ENCODE data around the gene CAPN13. TPM values are rescaled to one million over a fixed set of nuclear protein-coding genes. Genes with fewer than 3 reads are reported as not detected.

The CAPN13 gene
- total RNA-seq, 4 donors from 2014 or later, result 0.18 to 5.8 (median 1.8) TPM

DNA sequence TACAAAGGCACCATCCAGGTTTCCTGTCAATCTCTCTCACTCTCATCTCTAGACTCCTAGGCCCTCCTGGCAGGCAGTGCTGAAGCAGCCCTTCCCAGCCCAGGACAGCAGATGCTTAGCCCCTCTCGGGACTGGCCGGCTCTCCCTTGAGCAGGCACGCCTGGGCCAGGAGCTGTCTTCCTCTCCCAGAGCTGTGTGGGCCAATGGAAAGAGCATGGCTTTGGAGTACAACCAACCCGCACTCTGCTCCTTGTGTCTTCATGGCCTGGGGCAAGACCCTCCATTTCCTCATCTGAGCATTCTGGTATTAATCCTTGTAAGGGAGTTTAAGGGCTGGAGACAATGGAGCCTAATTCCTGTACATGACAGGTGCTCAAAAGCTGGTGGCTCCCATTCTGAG lies 97.2 kb downstream of the CAPN13 start:
- no peak for DNase-seq
- TF ChIP-seq POLR2A (IDR thresholded peaks at IDR 0.05) (no peak), CTCF (IDR thresholded peaks at IDR 0.05) (no peak)
- WGBS, 2 donors, result 40% methylated on average over 1 of the region's 4 CpGs; no CpG with 5 or more reads in 1 of the 2 donors
- Histone ChIP-seq H3K36me3 (no peaks in the 10 kb centered on the region), H3K4me1 (peaks cover 0 to 20% (median 8%) of the 10 kb centered on the region in 3 donors), H3K27ac (no peak overlapping the region), H3K9me3 (no peaks in the 10 kb centered on the region), H3K27me3 (no peaks in the 10 kb centered on the region), H3K4me3 (no peak overlapping the region)
- intact Hi-C loops (cut with DNase I), result loop anchor here (5.0 to 10.0 kb wide), 2 partner anchors 155 to 462 kb away; no protein-coding TSS in a partner anchor

- 64 to 86% methylated on average over 7 to 8 of the region's 8 CpGs for whole genome bisulfite sequencing, 2 donors
- Histone ChIP-seq H3K36me3 (no peaks in the 10 kb centered on the region), H3K27me3 (no peaks in the 10 kb centered on the region), H3K4me1 (peaks cover 0 to 20% (median 8%) of the 10 kb centered on the region in 3 donors), H3K4me3 (no peak overlapping the region), H3K27ac (peak overlapping the region in 2 of 4 donors; percentile 33 to 34), H3K9me3 (no peaks in the 10 kb centered on the region)
- TF ChIP-seq CTCF (IDR thresholded peaks at IDR 0.05), result no peak
- TF ChIP-seq POLR2A (IDR thresholded peaks at IDR 0.05), result no peak
- no peak for DNase-seq
- intact Hi-C loops (cut with DNase I), result loop anchor here (5.0 kb wide), 1 partner anchor 502 kb away; no protein-coding TSS in a partner anchor
Measured at GRCh38 chr2:30709516-30709915, 97.7 kb downstream of the CAPN13 start.

DNA sequence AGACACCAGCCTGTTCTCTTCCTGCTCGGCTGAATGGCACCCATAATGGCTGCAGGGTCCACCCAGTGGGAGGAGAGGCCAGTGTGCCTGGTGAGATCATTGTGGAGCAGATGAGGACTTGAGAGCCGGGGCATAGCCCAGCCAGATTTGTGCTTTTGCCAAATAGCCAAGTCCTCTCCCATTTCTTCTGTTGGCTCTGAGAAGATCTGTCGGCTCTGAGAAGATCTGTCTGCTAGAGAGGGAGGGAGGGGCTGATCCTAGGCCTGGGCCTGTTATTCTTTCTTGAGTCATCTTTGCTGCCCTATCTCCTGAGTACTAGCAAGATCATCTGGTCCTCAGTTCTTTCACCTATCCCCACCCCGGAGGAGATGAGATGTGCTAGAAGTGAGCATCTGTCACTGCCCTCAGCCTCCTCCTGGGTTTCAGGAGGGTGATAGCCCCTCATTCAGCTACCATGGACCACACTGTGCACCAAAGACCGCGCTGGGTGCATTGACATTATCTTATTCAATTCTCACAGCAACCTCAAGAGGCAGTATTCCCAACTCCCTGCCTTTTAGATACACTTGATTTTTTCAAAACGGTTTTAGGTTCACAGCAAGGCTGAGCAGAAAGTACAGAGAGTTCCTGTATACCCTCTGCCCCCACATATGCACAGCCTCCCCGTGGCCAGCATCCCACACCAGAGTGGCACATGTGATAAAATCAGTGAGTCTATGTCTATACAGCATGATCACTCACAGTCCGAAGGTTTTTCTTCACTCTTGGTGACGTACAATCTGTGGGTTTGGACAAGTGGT lies 98.6 kb downstream of the CAPN13 start:
- H3K9me3 ChIP-seq, result no peaks in the 10 kb centered on the region
- TF ChIP-seq CTCF (IDR thresholded peaks at IDR 0.05) (peak in 3 of 6 experiments; percentile 26 to 41 (median 30)), POLR2A (IDR thresholded peaks at IDR 0.05) (no peak)
- WGBS, 2 donors, result 61% methylated on average over 9 to 10 of the region's 10 CpGs
- H3K4me1 ChIP-seq, result peaks cover 0 to 13% (median 8%) of the 10 kb centered on the region in 3 donors
- intact Hi-C loops (cut with DNase I), result loop anchor here (5.0 kb wide), 1 partner anchor 501 kb away; no protein-coding TSS in a partner anchor
- H3K4me3 ChIP-seq, result no peak overlapping the region
- H3K27me3 ChIP-seq, result no peaks in the 10 kb centered on the region
- no peak for DNase-seq
- peak overlapping the region in 2 of 4 donors; percentile 33 to 34 for H3K27ac ChIP-seq
- H3K36me3 ChIP-seq, result no peaks in the 10 kb centered on the region

GRCh38 chr2:30707304-30707903 lies 99.8 kb downstream of the CAPN13 start:
- Histone ChIP-seq H3K27me3 (no peaks in the 10 kb centered on the region), H3K36me3 (no peaks in the 10 kb centered on the region), H3K4me3 (no peak overlapping the region), H3K27ac (no peak overlapping the region), H3K4me1 (peaks cover 0 to 10% (median 8%) of the 10 kb centered on the region in 3 donors), H3K9me3 (peaks cover 0 to 11% (median 9%) of the 10 kb centered on the region in 3 donors)
- intact Hi-C loops (cut with DNase I), result loop anchor here (5.0 kb wide), 1 partner anchor 500 kb away; no protein-coding TSS in a partner anchor
- WGBS, 2 donors, result 49 to 56% methylated on average over 6 to 7 of the region's 8 CpGs
- no peak for TF ChIP-seq POLR2A (IDR thresholded peaks at IDR 0.05)
- no peak for DNase-seq

DNA sequence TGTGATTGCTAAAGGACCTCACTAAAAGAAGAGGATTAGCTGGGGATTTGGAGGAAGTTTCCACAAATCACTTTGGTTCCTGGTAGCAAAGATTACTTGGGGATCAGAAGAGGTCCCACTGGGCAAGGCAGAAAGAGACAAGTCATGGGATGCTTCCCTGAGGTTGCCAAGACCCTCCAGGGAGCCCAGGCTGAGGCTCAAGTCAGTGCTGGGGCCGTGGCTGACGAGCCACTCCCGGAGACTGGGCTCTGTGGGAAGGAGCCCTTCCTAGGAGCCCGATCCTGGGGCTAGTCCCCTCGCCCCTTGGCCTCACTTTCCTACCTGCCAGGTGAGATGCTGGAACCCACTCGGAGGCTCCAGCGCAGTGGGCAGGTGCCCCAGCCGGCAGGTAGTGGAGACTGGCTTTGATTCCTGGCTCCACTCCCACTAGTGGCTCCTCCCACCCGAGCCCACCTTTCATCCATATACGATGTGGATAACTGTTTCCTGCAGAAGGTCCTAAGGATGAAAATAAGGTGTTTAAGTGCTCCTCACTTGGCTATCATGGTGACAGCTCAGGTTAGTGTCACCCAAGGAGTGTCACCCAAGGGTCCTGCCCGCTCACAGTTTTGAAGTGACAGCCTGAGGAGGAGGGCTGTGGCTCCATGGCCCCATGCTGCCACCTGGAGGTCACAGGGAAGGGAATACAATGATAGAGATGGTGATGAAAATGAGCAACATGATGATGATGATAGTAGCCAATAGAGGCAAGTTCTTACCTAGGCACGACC lies 100.5 kb downstream of the CAPN13 start:
- WGBS, 2 donors, result 11 to 33% methylated on average over 3 to 4 of the region's 12 CpGs
- no peak for DNase-seq
- Histone ChIP-seq H3K36me3 (no peaks in the 10 kb centered on the region), H3K9me3 (peaks cover 0 to 16% (median 12%) of the 10 kb centered on the region in 3 donors), H3K27ac (peak overlapping the region in 1 of 4 donors; percentile 29), H3K4me1 (peaks cover 0 to 8% (median 8%) of the 10 kb centered on the region in 3 donors), H3K27me3 (no peaks in the 10 kb centered on the region), H3K4me3 (no peak overlapping the region)
- intact Hi-C loops (cut with DNase I), result loop anchor here (5.0 kb wide), 1 partner anchor 499 kb away; no protein-coding TSS in a partner anchor
- TF ChIP-seq CTCF (IDR thresholded peaks at IDR 0.05) (peak; percentile 44 to 81 (median 76)), POLR2A (IDR thresholded peaks at IDR 0.05) (no peak)

Measured in esophagus squamous epithelium (tissue), 5 donors.